Mammary epithelial cell (primary cell): ENCODE results near the gene GSTT2.
"Not testable (repeated sequence)": the region's sequence is repeated elsewhere in the genome, so short reads cannot be mapped to it uniquely, and the experiment has no call there.

Experiments
- CTCF ChIP-seq, 2 donors: IDR thresholded peaks in 1 of 2; conservative IDR thresholded peaks in 1 of 2; 2 replicates each; pipeline ENCODE4 v1.5.1; 2011 to 2012; ENCODE audit warnings: inconsistent platforms in 2 of 2, low read length in 2 of 2, mild to moderate bottlenecking in 2 of 2, control low read depth in 1 of 2, low read depth in 1 of 2; ENCODE audit not compliant: insufficient read depth in 1 of 2; ENCODE audit errors: extremely low read depth in 1 of 2
- EZH2 ChIP-seq: IDR thresholded peaks from 2 replicates; pipeline ENCODE4 v1.6.1; 2012; ENCODE audit warnings: low read length, inconsistent platforms, borderline replicate concordance

GRCh38 chr22:23961084-23961771 lies 18.7 kb upstream of the GSTT2 start, which contains the start of gene GSTT2B:
- not testable (repeated sequence) for TF ChIP-seq CTCF (conservative IDR thresholded peaks at IDR 0.05 in 1 of 2, IDR thresholded peaks at IDR 0.05 in 1 of 2; ENCODE audit: extremely low read depth in 1 of 2, insufficient read depth in 1 of 2, low read depth in 1 of 2, low read length in 2 of 2); EZH2
